CD14-positive monocyte (primary cell): Measurements from ENCODE around the gene TFB1M. TPM values are rescaled to one million over a fixed set of nuclear protein-coding genes. Genes with fewer than 3 reads are reported as not detected.
A peak's percentile ranks its signal among the peaks of the same experiment; 100 is the strongest.

Source experiments
- DNase-seq, 3 donors: peaks; one replicate each; pipeline ENCODE4 v3.0.0-alpha.2; 2011 to 2022
- H2AFZ ChIP-seq: 2 replicates; pipeline ENCODE4 v1.6.0; 2012; ENCODE audit warnings: mild to moderate bottlenecking, low read depth, low read length, inconsistent platforms; ENCODE audit not compliant: insufficient read depth, poor library complexity, severe bottlenecking
- H3K27ac ChIP-seq, 2 donors: 1 replicate in 1 of 2; 2 replicates in 1 of 2; pipeline ENCODE4 v1.5.1; 2012 to 2013; ENCODE audit warnings: low read length in 2 of 2, control low read depth in 1 of 2, inconsistent platforms in 1 of 2, low read depth in 1 of 2, mild to moderate bottlenecking in 1 of 2
- H3K27me3 ChIP-seq, 2 donors: one replicate each; pipeline versions ENCODE4 v1.6.0 to v1.6.1; 2011 to 2013; ENCODE audit warnings: low read length in 2 of 2; ENCODE audit not compliant: control insufficient read depth in 2 of 2, insufficient read depth in 2 of 2
- H3K36me3 ChIP-seq, 2 donors: replicated peaks in 1 of 2; 1 replicate in 1 of 2; 2 replicates in 1 of 2; pipeline versions ENCODE4 v1.5.1 to v1.6.1; 2012 to 2013; ENCODE audit warnings: low read length in 2 of 2, control low read depth in 1 of 2, inconsistent platforms in 1 of 2, mild to moderate bottlenecking in 1 of 2; ENCODE audit not compliant: insufficient read depth in 2 of 2, control insufficient read depth in 1 of 2
- H3K4me1 ChIP-seq, 2 donors: 1 replicate in 1 of 2; 2 replicates in 1 of 2; pipeline versions ENCODE4 v1.5.1 to v1.6.1; 2012 to 2013; ENCODE audit warnings: low read length in 2 of 2, control low read depth in 1 of 2, inconsistent platforms in 1 of 2, mild to moderate bottlenecking in 1 of 2, moderate library complexity in 1 of 2; ENCODE audit not compliant: insufficient read depth in 2 of 2, control insufficient read depth in 1 of 2
- H3K4me2 ChIP-seq: replicated peaks from 2 replicates; pipeline ENCODE3; 2012; ENCODE audit warnings: low read length, moderate library complexity, mild to moderate bottlenecking; ENCODE audit not compliant: poor library complexity, severe bottlenecking; ENCODE audit errors: extremely low read depth
- H3K4me3 ChIP-seq, 3 experiments: fragments of 200-600 bp in 1 of 3; sonication (generic) in 1 of 3; replicated peaks in 1 of 3; 1 replicate in 2 of 3; 2 replicates in 1 of 3; pipeline ENCODE4 v1.5.1; 2011 to 2013; ENCODE audit warnings: low read length in 3 of 3, mild to moderate bottlenecking in 3 of 3, control low read depth in 2 of 3, low read depth in 2 of 3, inconsistent platforms in 1 of 3, moderate library complexity in 1 of 3
- H3K79me2 ChIP-seq: 2 replicates; pipeline ENCODE4 v1.6.0; 2012; ENCODE audit warnings: mild to moderate bottlenecking, control low read depth, inconsistent platforms, low read length, moderate library complexity; ENCODE audit not compliant: insufficient read depth
- H3K9ac ChIP-seq: 2 replicates; pipeline ENCODE4 v1.6.0; 2017; ENCODE audit warnings: low read length, mild to moderate bottlenecking; ENCODE audit not compliant: insufficient read depth, poor library complexity, severe bottlenecking
- H3K9me3 ChIP-seq, 2 donors: replicated peaks in 1 of 2; 1 replicate in 1 of 2; 2 replicates in 1 of 2; pipeline versions ENCODE4 v1.5.1 to v1.6.1; 2012 to 2013; ENCODE audit warnings: low read length in 2 of 2, control low read depth in 1 of 2; ENCODE audit not compliant: control insufficient read depth in 1 of 2, insufficient read depth in 1 of 2
- H4K20me1 ChIP-seq: 2 replicates; pipeline ENCODE4 v1.6.0; 2012; ENCODE audit warnings: mild to moderate bottlenecking, low read length, control low read depth, moderate library complexity; ENCODE audit not compliant: insufficient read depth
- H3K27ac Mint-ChIP-seq, 7 donors: one replicate each; pipeline ENCODE4 v1.8.0; 2020; ENCODE audit warnings: mild to moderate bottlenecking in 7 of 7, mixed read lengths in 7 of 7, moderate library complexity in 6 of 7, inconsistent platforms in 2 of 7
- H3K27me3 Mint-ChIP-seq, 3 donors: one replicate each; pipeline ENCODE4 v1.8.0; 2021 to 2022; ENCODE audit warnings: low read depth in 3 of 3, mild to moderate bottlenecking in 3 of 3, mixed read lengths in 3 of 3, moderate library complexity in 3 of 3, inconsistent platforms in 1 of 3
- H3K36me3 Mint-ChIP-seq, 2 donors: one replicate each; pipeline ENCODE4 v1.8.0; 2020; ENCODE audit warnings: mixed read lengths in 2 of 2, inconsistent platforms in 1 of 2, mild to moderate bottlenecking in 1 of 2
- H3K4me1 Mint-ChIP-seq: one replicate; pipeline ENCODE4 v1.8.0; 2020; ENCODE audit warnings: mild to moderate bottlenecking, mixed read lengths
- H3K4me3 Mint-ChIP-seq, 2 donors: one replicate each; pipeline ENCODE4 v1.8.0; 2020; ENCODE audit warnings: mild to moderate bottlenecking in 2 of 2, mixed read lengths in 2 of 2, moderate library complexity in 1 of 2
- H3K9me3 Mint-ChIP-seq, 7 donors: one replicate each; pipeline ENCODE4 v1.8.0; 2020 to 2022; ENCODE audit warnings: mixed read lengths in 7 of 7, mild to moderate bottlenecking in 6 of 7, moderate library complexity in 6 of 7, inconsistent platforms in 2 of 7
- WGBS: methylation state at CpG from one replicate; pipeline ENCODE4 v1.1.5; 2013; ENCODE audit warnings: missing lambda C conversion rate; ENCODE audit not compliant: insufficient coverage; 5-methylcytosine and 5-hydroxymethylcytosine counted together
- intact Hi-C, 2 donors: fragments of 100-400 bp; cut with micrococcal nuclease; formaldehyde crosslinking; loops; one replicate each; pipeline versions ENCODE4 v1.15.0 to v1.15.1; 2023
- polyA plus RNA-seq, 3 donors: library from polyadenylated mRNA; depleted of rRNA in 1 of 3; unstranded in 2 of 3; stranded (reverse) in 1 of 3; fragments of 300-500 nt in 2 of 3; fragments of >200 nt in 1 of 3; fragmentation: Illumina TruSeq in 2 of 3; gene quantifications; 1 replicate in 2 of 3; 2 replicates in 1 of 3; pipeline ENCODE4 v1.2.3, GENCODE V29; 2012 to 2021
- TF ChIP-seq, protein P1 (sequence below): fragments of 200-600 bp; IDR thresholded peaks from one replicate; pipeline ENCODE4 v1.8.0; 2022; ENCODE audit warnings: antibody characterized with exemption, mild to moderate bottlenecking

The TFB1M gene
- polyA plus RNA-seq, 3 donors = 4.8 to 5.4 (median 4.8) TPM

GRCh38 chr6:155250701-155251381 is 63.4 kb downstream of the TFB1M start:
- intact Hi-C loops = no loop called here
- Mint-ChIP-seq H3K4me1 (no peaks in the 10 kb centered on the region), H3K27ac (peak overlapping the region in 1 of 7 donors; percentile 51), H3K9me3 (no peaks in the 10 kb centered on the region), H3K4me3 (no peak overlapping the region), H3K27me3 (peaks cover 0 to 1% (median 0%) of the 10 kb centered on the region in 3 donors), H3K36me3 (peaks cover 36 to 37% of the 10 kb centered on the region in 2 donors)
- no peak overlapping the region for H3K4me2 ChIP-seq
- H3K36me3 ChIP-seq = peaks cover 21 to 43% of the 10 kb centered on the region in 2 donors
- H2AFZ ChIP-seq = no peak overlapping the region
- H3K27me3 ChIP-seq = no peaks in the 10 kb centered on the region
- TF ChIP-seq, protein P1, sequence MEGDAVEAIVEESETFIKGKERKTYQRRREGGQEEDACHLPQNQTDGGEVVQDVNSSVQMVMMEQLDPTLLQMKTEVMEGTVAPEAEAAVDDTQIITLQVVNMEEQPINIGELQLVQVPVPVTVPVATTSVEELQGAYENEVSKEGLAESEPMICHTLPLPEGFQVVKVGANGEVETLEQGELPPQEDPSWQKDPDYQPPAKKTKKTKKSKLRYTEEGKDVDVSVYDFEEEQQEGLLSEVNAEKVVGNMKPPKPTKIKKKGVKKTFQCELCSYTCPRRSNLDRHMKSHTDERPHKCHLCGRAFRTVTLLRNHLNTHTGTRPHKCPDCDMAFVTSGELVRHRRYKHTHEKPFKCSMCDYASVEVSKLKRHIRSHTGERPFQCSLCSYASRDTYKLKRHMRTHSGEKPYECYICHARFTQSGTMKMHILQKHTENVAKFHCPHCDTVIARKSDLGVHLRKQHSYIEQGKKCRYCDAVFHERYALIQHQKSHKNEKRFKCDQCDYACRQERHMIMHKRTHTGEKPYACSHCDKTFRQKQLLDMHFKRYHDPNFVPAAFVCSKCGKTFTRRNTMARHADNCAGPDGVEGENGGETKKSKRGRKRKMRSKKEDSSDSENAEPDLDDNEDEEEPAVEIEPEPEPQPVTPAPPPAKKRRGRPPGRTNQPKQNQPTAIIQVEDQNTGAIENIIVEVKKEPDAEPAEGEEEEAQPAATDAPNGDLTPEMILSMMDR = no peak
- H3K9me3 ChIP-seq = no peaks in the 10 kb centered on the region
- no peaks in the 10 kb centered on the region for H4K20me1 ChIP-seq
- no peak for DNase-seq
- 93% methylated on average over 7 of the region's 10 CpGs for WGBS
- H3K79me2 ChIP-seq = no peaks in the 10 kb centered on the region
- no peak overlapping the region for H3K4me3 ChIP-seq
- H3K27ac ChIP-seq = no peak overlapping the region
- H3K9ac ChIP-seq = no peak overlapping the region
- no peaks in the 10 kb centered on the region for H3K4me1 ChIP-seq

GRCh38 chr6:155248008-155249001 is 66.0 kb downstream of the TFB1M start:
- Histone ChIP-seq H3K36me3 (peaks cover 6 to 17% of the 10 kb centered on the region in 2 donors), H3K4me3 (no peak overlapping the region), H4K20me1 (no peaks in the 10 kb centered on the region), H3K4me1 (no peaks in the 10 kb centered on the region), H3K9ac (no peak overlapping the region), H2AFZ (no peak overlapping the region), H3K27ac (no peak overlapping the region), H3K4me2 (no peak overlapping the region), H3K9me3 (no peaks in the 10 kb centered on the region), H3K27me3 (no peaks in the 10 kb centered on the region), H3K79me2 (no peaks in the 10 kb centered on the region)
- peak; percentile 19 to 41 (median 38) for DNase-seq
- TF ChIP-seq, protein P1 = peak; percentile 71
- H3K27me3 Mint-ChIP-seq = peaks cover 0 to 2% (median 1%) of the 10 kb centered on the region in 3 donors
- H3K4me3 Mint-ChIP-seq = no peak overlapping the region
- intact Hi-C loops = loop anchor here (5.0 kb wide), 1 partner anchor 71 kb away; no protein-coding TSS in a partner anchor
- 91% methylated on average over 21 of the region's 30 CpGs for whole genome bisulfite sequencing
- H3K9me3 Mint-ChIP-seq = no peaks in the 10 kb centered on the region
- H3K36me3 Mint-ChIP-seq = peaks cover 16 to 22% of the 10 kb centered on the region in 2 donors
- H3K4me1 Mint-ChIP-seq = no peaks in the 10 kb centered on the region
- H3K27ac Mint-ChIP-seq = no peak overlapping the region
